UCSD-AML1 (cell line): Measurements from ENCODE around the gene TPST1.

ENCODE experiments used
- DNase-seq: peaks from one replicate; lab custom pipeline; 2025; ENCODE audit not compliant: unreplicated experiment; lab: John Stamatoyannopoulos, UW

TPST1 gene

DNA sequence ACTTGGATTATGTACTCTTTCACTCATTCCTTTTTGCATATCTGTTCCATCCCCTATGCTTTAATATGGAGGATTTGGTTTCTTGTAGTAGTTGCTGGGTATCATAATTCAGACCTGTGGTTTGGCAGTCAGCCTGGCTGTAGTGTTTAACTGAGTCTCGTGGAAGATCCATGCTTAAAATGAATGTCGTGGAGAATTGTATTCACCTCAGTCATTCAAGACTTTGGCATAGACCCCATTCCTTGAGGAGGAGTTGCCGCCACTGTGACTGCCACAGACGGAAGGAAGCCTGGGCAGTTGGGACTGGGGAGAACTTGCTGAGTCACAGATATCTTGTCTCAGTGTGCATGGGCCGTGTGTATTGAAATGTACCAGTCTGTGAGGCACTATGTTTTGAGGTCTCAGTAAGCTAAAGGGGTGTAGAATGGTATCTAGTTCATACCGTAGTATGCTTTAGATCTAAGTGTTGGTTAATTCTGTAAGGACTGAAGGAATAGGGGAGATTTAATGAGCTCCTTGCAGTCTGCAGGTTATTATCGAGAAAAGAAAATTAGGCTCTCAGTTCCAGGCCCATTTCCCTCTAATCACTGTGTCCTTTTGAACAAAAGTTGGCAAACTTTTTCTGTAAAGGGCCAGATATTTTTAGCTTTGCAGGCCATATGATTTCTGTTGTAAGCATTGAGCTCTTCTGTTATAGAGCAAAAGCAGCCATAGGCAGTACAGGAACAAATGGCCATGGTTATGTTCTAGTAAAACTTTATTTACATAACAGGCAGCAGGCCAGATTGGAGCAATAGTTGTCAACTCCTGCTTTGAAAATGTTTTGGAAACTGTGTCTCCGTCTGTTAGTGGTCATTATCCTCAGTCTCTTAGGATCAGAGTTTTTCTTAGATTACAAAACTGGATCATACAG is 76.8 kb downstream of the TPST1 start:
- peak; percentile 14 for DNase-seq

DNA sequence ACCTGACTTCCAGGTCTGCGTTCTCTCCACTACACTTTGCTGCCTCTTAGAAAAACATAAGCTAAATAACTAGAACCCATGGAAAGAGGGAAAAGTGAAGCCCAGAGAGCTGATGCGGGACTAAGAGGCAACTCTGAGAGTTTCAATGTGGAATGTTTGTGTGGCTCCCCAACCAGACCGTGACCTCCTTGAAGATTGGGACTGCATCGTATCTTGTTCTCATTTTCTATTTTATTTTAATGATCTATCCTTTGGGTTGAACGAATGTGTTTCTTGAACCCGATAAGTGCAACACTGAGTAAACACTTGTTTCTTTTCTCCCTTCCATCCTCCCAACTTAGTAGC is 77.4 kb downstream of the TPST1 start:
- no peak for DNase-seq

DNA sequence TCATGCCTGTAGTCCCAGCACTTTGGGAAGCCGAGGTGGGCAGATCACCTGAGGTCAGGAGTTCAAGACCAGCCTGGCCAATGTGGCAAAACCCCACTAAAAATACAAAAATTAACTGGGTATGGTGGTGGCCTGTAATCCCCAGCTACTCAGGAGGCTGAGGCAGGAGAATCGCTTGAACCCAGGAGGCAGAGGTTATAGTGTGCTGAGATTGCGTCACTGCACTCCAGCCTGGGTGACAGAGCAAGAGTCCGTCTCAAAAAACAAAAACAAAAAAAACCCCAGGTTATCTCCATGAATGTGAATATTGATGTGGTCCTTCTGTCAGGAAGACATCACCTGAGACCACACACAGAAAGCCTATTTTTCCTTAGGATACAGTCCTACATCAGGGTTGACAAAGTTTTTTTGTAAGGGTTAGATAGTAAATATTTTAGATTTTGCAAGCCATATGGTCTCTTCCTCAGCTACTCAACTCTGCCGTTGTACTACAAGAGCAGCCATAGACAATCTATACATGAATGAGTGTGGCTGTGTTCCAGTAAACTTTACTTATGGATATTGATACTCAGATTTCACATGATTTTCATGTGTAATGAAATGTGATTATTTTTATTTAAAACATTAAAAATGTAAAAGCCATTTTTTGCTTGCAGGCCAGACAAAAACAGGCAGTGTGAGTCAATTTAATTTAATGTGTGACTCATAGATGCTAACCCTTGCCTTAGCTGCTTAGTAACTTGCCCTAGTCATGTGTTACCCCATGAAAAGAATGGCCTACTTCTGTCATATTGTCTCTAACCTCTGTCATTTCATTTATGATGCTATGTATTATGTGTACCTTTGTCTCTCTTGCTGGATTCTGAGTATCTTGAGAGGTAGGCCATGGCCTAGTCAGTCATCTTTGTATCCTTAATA is 78.1 kb downstream of the TPST1 start:
- no peak for DNase-seq

DNA sequence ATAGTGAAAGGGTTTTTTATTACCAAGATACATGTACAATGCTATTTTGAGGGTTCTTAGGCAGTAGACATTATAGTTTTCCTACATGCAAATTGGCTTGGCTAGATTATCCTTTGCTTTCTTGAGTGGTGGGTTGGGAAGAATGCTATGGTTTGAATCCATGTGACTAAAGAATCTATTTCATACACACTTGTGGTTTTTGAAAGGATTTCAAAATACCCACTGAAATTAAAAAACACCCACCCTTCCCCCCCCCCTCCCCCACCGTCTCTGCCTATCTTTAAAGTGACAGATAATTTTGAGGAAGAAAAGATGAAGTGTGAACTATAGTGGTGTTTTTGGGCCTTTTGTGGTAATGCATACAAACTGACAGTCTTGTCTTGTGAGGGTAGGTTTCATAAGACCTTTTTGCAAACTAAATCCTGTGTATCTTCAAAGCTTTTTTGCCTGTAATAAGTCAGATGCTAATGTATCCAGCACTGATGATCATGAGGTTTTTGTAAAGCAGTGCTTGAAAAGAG is 90.9 kb downstream of the TPST1 start:
- no peak for DNase-seq

DNA sequence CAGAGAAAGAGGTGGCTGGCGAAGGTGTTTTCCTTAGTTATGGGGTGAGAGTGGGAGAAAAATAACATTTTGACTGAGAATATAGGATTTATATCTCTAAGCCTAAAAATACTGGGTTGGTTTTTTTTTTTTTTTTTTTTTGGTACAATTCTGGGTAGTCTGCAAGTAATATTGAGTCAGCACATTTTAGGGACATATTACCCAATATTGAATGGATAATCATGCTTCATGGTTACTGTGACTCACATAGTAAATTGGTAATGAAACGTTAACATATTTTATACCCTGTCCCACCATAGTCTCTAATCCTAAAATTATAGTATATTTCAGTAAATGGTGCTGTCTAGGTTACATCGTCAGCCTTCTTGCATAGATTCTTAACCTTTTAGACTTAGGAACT is 91.4 kb downstream of the TPST1 start:
- no peak for DNase-seq

DNA sequence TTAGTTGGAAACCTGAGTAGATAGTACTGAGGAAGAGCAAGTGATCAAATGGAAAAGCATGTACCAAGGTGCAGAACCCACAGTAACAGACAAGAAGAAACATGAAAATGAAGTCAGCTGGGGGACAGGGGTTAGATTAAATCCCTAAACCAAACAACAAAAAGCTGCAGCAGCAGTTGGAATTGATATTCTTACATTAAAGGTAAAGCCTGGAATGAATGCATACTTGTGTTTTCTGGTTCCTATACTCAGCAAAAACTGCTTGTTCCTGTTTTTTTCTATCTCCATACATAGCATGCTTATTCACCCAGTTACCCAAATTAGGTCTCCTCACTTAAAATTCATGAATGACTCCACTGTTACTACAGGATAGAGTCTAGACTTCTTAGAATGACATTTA is 92.4 kb downstream of the TPST1 start:
- DNase-seq: no peak

DNA sequence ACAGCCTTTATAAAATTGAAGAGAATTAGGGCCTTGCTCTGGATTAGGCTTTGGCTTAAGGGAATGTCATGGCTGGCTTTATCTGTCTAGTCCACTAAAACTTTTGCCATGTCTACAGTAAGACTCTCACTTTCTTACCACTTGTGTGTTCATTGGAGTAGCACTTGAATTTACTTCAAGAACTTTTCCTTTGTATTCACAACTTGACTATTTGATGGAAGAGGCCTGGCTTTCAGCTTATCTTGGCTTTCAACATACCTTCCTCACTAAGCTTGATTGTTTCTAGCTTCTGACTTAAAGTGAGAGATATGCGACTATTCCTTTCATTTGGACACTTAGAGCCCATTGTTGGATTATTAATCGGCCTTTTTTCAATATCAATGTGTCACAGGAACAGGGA is 96.1 kb downstream of the TPST1 start:
- no peak for DNase-seq

DNA sequence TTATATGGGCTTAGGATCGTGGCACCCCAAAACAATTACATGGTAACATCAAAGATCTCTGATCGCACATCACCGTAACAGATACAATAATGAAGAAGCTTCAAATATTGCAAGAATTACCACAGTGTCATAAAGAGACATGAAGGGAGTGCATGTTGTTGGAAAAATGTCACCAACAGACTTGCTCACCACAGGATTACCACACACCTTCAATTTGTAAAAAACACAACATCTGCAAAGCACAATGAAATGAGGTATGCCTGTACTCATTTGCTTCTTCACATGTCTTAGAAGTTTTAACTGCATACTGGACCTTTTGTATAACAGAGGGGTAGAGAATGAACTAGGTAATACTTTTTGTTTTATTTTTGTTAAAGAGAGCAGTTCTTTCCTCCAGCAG is 96.6 kb downstream of the TPST1 start:
- no peak for DNase-seq

DNA sequence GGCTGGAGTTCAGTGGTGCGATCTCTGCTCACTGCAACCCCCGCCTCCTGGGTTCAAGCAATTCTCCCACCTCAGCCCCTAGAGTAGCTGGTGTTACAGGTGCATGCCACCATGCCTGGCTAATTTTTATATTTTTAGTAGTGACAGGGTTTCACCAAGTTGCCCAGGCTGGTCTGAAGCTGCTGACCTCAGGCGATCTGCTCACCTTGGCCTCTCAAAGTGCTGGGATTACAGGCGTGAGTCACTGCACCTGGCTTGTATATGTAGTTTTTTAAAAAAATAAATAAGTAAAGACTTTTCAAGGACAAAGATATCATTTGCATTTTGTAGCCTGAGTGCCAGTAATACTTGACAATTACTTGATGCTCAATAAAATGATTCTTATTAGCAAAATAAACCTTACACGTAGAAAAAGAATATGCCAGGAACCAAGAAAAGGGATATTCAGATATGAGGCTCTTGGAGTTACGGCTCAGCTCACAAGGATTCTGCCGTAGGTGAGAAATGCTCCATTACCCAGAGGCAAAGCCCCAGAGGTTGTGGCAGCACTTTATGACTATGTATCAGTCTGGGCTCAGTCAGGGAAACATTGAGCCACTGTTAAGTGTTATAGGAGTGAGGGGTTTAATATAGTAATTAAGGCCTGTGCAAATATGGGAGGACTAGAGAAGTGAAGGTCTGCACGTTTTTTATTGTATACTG is 98.5 kb downstream of the TPST1 start:
- DNase-seq: no peak

DNA sequence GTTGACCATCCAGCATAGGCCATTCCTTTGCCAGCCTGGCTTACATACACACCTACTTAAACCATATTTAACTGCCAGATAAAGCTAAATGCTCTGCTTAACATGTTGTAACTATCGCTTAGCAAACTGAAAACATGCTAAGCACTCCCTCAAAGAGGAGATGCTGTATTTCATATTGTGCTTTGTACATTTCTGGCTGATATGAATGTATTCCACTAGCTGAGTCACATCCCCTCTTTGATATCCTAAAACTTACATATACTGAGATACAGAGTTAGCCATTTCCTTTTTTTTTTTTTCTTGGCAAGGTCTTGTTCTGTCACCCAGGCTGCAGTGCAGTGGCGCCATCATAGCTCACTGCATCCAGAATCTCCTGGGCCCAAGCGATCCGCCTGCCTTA is 99.4 kb downstream of the TPST1 start:
- no peak for DNase-seq

DNA sequence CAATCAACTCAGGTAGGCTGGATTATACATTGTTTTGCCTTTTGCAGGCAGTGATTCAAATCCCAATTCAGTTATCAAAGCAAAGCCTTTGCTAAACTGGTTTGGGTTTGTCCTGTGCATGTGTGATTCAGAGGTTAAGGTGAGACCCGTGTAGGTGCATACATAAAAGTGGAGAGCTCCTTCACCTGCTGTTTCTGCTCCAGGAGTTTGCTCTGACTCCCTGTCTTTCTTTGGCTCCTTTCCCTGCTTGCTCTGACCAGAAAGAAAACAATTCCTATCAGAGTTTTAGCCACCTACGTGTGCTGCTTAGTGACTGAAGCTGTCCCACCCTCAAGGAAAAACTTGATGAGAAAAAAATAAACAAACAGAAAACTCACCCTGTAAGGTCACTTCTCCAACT is 101.1 kb downstream of the TPST1 start:
- DNase-seq: no peak

DNA sequence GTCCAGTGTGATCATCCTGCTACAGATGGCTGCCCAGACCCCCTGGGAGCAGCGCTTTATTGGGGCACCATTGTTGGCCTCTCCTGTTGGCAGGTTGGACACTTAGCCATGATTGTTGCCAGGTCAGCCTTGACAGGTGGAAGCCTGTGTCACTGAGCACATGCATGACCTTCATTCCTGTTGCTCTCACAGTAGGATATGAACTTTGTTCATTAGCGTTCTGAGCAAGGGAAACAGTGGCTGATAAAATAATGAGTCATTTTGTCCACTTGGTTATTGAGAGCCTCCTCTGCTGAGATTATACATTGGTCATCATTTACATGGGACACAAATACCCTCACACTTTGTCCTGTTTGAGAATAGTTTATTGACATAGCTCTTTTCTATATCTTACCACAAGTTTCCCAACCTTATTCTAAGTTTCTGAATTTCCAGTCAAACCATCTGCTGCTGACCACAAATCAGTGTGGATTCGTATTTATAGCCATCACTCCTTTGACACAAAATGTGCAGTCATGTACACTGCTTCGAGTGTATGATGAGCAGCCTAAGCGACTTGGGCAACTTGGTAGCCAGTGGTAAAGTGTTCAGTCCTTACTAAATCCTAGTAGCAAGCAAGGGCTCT is 102.6 kb downstream of the TPST1 start:
- DNase-seq: no peak

DNA sequence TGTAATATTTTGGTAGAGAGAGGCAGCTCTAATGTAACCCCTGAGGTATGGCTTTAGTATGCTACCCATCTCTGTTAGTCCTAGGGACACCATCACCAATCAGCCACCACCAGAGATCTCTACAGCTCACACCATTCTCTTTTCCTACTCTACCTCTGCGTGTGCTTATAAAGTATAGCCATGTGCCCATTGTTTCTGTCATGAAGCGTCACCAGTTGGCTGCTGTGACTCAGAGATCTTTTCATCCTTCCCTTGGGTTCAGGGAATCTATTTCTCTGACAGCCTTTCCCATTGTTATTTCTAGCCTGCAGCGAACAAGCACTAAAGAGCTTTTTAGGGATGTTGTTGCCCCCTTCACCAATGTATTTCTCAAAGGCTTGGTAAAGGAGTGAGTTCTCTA is 103.3 kb downstream of the TPST1 start:
- no peak for DNase-seq

DNA sequence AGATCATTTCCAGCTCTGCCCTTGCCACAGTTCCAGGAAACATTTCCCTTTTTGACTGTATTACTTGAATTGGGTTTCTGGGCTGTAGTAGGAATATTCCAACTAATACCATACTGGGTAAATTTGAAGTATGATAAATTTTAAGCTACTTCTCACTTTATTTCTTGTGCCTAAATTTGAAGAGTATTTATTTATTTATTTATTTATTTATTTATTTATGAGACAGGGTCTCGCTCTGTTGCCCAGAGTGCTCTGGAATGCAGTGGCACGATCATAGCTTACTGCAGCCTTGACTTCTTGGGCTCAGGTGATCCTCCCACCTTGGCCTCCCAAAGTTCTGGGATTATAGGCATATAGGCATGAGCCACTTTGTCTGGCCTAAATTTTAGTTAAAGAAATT is 105.5 kb downstream of the TPST1 start:
- no peak for DNase-seq

DNA sequence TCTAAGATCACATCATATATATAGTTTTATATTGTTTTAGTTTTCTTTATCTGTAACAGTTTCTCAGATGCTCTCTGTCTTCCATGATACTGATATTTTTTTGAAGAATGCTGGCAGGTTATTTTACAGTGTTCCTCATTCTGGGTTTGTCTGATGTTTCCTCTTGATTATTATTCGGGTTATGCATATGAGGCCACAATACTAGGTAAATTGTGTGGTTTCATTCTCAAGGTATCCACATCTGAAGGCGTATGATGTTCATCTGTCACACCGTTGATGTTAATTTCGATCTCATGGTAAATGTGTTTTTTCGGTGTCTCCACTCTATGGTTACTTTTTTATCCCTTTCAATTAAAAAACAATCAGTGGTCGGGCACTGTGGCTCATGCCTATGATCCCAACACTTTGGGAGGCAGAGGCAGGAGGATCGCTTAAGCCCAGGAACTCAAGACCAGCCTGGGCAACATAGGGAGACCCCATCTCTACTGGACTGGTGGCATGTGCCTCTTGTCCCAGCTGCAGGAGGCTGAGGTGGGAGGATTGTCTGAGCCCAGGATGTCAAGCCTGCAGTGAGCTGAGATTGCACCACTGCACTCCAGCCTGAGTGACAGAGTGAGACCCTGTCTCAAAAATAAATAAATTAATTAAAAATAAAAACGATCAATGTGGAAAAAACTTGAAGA is 108.9 kb downstream of the TPST1 start:
- DNase-seq: no peak

DNA sequence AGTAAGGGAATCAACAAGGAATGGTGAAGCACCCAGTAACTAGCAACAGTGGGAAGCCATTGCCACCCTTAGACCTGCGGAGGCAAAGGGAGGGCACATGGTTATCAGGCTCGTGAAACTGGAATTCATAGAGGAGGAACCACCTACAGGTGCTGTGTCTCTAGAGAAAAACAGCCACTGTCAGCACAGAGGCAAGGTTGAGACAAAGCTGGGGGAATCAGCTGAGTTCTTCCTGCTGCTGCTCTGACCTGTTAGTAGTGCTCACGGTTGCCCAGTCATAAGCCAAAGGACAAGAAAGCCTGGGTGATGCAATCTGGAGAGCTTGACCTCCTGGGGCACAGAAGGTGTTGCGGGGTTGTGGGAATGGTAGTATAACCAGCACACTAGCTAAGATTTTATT is 110.1 kb downstream of the TPST1 start:
- no peak for DNase-seq

DNA sequence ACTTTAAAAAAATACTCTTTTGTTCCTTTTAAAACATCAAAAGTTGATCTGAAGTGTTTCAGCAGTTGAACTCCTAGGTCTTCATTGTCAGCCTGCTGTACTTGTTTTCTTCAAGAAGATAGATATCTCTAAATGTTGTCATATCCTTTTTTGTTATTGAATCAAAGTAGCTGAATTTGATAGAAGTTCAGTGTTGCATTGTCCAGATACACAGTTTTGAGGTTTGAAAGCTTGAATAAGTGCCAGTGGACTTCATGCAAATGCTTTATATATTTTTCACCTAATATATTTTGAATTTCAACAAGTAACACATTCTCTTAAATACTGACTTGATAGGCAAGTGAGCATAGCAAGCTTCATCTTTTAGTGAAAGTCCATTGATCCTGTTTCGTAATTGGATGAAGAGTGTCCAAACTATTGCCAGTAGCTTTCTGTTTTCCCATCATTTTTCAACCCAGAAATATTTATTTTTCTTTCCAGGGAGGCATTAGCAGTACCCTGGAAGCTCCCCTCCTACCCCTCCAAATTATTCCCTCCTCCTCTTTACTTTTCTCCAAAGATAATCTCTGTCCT is 114.4 kb downstream of the TPST1 start:
- DNase-seq: no peak

DNA sequence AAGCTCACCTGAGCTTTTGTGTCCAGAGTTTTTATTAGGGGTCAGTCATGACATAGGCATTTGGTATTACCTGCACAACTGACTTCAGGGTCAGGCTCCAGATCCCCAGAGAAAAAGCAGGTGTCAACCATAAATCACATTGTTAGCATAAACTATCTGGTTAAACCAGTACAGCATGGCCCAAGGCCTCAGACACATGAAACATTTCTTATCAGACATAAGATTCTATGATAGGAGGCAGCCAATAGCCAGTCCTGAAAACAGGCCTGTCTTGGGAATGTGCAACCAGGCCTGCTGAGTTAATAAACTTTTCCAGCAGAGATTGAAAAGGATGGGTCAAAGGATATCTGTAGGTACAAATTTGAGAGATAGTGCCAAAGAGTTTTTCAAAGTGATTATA is 116.1 kb downstream of the TPST1 start:
- no peak for DNase-seq

DNA sequence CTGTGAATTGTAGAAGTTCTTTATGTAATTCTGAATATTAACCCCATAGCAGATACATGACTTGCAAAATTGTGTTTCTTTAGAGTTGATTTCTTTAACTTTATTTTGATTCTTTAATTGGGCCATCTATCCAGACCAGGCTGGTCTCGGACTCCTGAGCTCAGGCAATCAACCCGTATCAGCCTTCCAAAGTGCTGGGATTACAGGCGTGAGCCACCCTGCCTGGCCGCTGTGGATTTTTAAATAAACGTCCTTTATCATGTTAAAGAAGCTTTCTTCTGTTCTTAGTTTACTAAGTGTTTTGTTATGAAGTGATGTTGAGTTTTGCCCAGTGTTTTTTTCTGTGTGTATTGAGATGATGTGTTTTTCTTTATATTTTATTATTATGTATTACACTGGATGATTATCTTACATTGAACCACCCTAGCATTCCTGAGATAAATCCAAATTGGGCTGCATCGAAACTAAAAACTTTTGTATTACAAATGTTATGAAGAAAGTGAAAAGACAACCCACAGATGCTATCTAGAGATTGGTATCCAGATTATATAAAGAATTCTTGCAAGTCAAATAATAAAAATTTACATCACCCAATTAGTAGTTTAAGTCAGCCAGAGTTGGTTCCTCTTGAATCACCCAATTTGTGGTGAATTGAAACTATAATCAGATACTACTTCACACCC is 118.1 kb downstream of the TPST1 start:
- DNase-seq: no peak
